ENCODE results near the gene MEI1.
"Not testable (repeated sequence)": the region's sequence is repeated elsewhere in the genome, so short reads cannot be mapped to it uniquely, and the experiment has no call there.

The MEI1 gene

DNA sequence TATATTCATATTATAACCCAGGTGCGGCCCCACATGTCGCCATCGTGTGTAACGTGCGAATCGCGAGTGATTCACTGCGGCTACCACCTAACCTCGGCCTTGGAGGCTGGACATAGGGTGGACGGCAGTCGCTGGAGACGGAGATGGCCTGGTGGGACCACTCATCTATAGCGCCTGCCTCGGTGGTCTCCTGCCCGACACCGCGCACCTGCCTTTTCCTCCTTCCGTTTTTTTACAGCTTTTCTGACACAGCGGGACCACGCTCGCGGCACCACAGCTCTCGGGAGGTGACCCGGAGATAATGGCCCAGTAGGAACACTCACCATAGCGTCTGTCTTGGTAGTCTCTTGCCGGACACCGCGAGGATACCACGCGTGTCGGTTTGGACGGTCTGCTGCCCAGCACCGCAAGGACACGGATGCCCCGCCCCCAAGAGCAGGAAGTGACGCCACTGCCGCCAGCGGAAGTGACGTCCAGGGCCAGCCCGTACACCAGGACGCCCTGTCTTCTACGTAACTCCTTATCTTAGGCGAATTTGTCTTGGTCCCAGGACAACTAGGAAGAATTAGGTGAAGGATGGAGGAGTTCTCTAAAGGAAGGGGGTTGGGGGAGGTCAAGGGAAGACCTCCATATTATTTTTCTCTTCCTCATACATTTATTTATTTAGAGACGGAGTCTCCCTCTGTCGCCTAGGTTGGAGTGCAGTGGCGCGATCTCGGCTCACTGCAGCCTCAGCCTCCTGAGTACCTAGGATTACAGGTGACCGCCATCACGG is 17.1 kb upstream of the MEI1 start:
- DNase-seq = peak; percentile 72

DNA sequence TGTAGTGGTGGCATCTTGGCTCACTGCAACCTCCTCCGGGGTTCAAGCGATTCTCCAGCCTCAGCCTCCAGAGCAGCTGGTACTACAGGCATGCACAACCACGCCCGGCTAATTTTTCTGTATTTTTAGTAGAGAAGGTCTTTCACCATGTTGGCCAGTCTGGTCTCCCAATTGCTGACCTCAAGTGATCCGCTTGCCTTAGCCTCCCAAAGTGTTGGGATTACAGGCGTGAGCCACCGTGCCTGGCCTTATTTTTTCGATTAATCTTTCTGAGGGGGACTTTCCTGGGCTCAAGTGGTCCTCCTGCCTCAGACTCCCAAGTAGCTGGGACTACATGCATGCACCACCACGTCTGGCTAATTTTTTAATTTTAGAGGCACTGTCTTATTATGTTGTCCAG is 16.3 kb upstream of the MEI1 start:
- DNase-seq = no peak

GRCh38 chr22:41683616-41684015 is 15.7 kb upstream of the MEI1 start:
- no peak for DNase-seq

- DNase-seq = no peak
These were observed 15.1 kb upstream of the MEI1 start for GRCh38 chr22:41684194-41684593.

DNA sequence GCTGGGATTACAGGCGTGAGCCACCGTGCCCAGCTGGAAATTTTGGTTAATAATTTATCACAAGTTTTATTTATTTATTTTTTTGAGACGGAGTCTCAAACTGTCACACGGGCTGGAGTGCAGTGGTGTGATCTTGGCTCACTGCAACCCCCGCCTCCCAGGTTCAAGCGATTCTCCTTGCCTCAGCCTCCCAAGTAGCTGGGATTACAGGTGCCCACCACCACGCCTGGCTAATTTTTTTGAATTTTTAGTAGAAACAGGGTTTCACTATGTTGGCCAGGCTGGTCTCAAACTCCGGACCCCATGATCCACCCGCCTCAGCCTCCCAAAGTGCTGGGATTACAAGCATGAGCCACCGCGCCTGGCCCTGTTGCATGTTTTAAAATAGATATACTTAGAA is 12.4 kb upstream of the MEI1 start:
- DNase-seq = not testable (repeated sequence)

DNA sequence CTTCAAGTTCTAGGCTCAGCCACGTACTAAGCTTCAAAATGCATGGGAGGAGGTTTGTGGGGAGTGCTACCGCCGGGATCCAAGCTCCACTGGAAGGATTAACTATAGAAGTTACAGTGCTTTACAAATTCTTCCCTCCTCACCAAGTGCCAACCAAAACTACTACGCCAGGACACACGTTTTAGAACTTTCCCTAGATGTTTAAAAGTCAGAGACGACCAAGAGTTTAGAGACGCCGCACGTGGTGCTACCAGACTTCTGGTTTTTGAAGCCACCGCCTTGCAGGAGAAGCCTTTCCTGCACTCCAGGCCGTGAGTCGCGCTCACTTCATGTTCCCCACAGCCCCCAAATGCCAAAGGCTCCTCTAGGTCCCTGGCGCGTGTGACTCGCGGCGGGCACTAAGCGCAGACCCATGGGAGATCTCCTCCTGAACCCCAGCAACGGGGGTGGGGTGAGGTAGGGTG is 11.4 kb upstream of the MEI1 start:
- DNase-seq = no peak

GRCh38 chr22:41688365-41689211 is 10.7 kb upstream of the MEI1 start, which contains the start of gene SNU13:
Gene SNU13 (minus strand): TSS chr22:41688867. CDS start chr22:41688796, 71 bp downstream.
- peak; percentile 87 for DNase-seq

GRCh38 chr22:41690476-41690875 is 8.8 kb upstream of the MEI1 start:
- no peak for DNase-seq

- no peak for DNase-seq
These were observed 4.1 kb upstream of the MEI1 start for GRCh38 chr22:41695211-41695610.

- DNase-seq = no peak
These were observed 2.6 kb upstream of the MEI1 start for GRCh38 chr22:41696703-41697102.

GRCh38 chr22:41697126-41697775 is 2.1 kb upstream of the MEI1 start:
- DNase-seq = peak; percentile 90

- DNase-seq = no peak
These were observed 733 bp downstream of the MEI1 start for GRCh38 chr22:41700108-41700364.

- no peak for DNase-seq
These were observed 3.5 kb downstream of the MEI1 start for GRCh38 chr22:41702763-41703162.

DNA sequence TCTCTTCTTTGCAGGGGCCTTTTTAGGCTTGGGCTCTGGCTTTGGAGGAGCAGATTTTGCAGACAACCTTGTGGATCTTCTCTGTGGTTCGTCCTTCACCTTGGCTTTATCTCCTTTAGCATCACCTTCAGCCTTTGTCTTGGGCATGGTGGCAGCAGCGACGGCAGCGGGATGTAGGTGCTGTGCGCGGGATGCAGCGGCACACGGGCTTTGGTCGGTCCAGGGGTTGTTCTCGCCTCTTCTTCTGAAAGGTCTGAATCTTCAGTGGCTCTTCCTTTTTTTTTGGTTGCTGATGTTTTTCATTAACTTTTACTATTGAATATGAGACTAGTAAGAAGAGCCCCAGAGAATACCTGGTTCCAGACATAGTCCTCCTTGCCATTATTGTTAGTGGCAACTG is 10.0 kb downstream of the MEI1 start:
- no peak for DNase-seq

DNA sequence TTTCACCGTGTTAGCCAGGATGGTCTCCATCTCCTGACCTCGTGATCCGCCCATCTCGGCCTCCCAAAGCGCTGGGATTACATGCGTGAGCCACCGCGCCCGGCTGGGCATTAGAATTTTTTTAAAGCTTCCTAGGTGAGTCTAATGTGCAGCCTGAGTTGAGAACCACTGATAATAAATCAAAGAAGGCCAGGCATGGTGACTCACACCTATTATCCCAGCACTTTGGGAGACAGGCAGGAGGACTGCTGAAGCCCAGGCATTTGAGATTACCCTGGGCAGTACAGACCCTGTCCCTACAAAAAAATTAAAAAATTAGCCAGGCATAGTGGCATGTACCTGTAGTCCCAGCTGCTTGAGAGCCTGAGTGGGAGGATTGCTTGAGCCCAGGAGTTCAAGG is 13.7 kb downstream of the MEI1 start:
- no peak for DNase-seq

DNA sequence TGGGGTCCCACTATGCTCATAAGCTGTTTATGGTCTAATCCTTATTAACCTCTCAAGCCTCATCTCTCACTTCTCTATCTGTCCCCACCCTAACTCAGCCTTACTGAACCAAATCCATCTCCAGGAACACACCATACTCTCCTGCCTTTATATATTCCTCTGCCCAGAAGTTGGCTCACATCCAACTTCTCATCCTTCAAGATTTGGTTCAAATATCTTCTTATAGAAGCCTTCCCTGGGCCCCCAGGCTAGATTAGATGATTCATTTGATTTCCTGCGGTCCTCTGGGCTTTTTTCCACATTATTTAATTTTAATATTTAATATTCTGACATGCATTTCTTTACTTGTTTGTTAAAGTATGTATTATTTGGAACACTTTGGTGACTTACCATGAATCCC is 23.2 kb downstream of the MEI1 start:
- DNase-seq = no peak

DNA sequence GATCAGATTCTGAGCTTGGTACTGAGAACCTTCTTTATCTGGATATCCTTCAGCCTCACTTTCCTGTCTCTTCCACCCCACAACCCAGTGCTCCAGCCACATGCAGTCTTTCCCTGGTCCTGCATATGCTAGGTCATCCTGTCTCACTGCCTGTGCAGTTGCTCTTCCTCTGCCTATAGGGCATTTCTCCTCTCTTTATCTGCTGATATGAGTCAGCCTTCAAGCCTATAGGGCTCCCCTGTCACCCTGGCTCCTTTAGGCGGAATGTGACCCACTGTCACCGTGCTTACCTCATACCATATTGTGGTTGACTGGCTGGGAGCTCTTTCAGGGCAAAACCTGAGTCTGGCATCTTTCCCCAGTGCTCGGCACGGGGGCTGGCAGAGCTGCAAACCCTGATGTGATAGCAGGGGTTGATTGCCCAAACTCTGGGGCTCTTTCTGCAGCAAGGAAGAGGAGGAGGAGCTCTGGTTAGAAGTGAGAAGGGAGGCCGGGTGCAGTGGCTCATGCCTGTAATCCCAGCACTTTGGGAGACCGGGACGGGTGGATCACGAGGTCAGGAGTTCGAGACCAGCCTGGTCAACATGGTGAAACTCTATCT is 26.3 kb downstream of the MEI1 start:
- no peak for DNase-seq

- no peak for DNase-seq
These were observed 32.3 kb downstream of the MEI1 start for GRCh38 chr22:41731609-41732008.

- no peak for DNase-seq
These were observed 32.9 kb downstream of the MEI1 start for GRCh38 chr22:41732096-41732772.

DNA sequence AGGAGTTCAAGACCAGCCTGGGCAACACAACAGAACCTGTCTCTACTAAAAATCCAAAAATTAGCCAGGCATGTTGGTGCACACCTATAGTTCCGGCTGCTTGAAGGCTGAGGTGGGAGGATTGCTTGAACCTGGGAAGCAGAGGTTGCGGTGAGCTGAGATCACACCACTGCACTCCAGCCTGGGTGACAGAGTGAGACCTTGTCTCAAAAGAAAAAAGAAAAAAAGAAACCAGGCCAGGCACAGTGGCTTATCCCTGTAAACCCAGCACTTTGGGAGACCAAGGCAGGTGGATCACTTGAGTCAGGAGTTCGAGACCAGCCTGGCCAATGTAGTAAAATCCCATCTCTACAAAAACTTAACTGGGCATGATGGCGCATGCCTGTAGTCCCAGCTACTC is 33.9 kb downstream of the MEI1 start:
- DNase-seq = not testable (repeated sequence)

DNA sequence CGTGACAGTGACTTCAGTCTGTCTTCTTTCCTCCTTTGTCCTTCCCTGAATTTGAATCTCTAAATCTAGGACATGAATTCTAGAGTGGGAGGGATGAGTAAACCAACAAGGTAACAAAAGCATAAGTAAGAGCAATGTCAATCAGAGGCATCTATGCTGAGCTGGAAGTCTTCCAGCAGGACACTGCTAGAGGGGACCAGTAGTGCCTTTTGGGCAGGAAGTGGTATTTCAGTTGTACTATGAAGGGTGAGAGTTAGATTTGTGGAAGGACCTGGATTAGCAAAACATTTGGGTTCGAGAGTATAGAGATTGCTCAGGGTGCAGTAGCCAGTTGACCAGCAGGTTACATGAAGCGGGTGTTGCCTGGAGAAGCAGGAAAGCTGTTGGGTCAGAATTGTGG is 40.3 kb downstream of the MEI1 start:
- DNase-seq = no peak

DNA sequence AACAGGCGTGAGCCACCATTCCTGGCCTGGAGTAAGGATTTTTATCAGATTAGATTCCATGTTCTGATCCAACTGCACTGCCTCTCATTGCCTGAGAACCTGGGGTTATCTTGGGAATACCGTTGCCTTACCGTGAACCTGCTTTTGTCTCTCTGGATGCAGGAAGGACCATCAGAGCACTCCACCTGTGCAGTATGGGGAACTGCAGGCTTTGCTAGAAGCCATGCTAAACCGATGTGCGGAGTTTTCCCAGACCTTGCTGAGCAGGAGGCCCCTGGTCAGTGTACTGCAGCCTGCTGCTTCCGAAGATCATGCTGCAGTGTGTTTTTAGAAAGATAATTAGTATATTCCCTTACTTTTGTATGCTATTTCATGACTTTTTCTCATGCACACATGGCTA is 43.6 kb downstream of the MEI1 start:
- no peak for DNase-seq

DNA sequence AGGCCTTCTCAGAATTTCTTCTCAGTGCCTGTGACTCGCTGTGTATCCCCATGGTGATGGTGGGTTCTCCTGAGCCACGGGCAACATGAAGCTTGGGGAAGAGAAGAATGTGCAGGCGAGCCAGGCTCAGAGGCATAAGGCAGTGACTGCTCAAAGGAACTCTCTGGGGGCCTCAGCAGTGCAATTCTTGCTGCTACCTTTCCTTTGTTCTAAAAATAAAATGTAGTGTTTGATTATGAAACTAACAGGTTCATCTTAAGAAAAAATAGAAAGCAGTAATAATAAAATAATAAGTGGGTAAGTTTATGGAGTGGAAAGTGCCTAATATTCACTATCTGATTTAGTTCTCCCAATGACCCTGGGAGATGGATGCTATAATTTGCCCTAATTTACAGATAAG is 46.7 kb downstream of the MEI1 start:
- DNase-seq = no peak

All from effector CD8-positive, alpha-beta T cell (primary cell).